GM18867 (cell line): Measurements from ENCODE around the gene CAMTA1.

ENCODE experiments used
- ATAC-seq: cut with Tn5 transposase; IDR thresholded peaks from one replicate; pipeline ENCODE4 v1.9.1; 2021; ENCODE audit warnings: mild to moderate bottlenecking, moderate library complexity; ENCODE audit not compliant: unreplicated experiment

CAMTA1 gene

GRCh38 chr1:7572654-7573152 lies 787.4 kb downstream of the CAMTA1 start:
- no peak for ATAC-seq

GRCh38 chr1:7573481-7573880 lies 788.2 kb downstream of the CAMTA1 start:
- no peak for ATAC-seq

GRCh38 chr1:7574121-7575040 lies 789.1 kb downstream of the CAMTA1 start:
- ATAC-seq: no peak

- ATAC-seq: no peak
These were observed 789.8 kb downstream of the CAMTA1 start for GRCh38 chr1:7575041-7575400.

- no peak for ATAC-seq
These were observed 791.8 kb downstream of the CAMTA1 start for GRCh38 chr1:7576946-7577657.

GRCh38 chr1:7578206-7578605 lies 793.0 kb downstream of the CAMTA1 start:
- no peak for ATAC-seq

GRCh38 chr1:7579016-7579415 lies 793.8 kb downstream of the CAMTA1 start:
- no peak for ATAC-seq

GRCh38 chr1:7579831-7580804 lies 794.9 kb downstream of the CAMTA1 start:
- ATAC-seq: no peak

- no peak for ATAC-seq
These were observed 795.9 kb downstream of the CAMTA1 start for GRCh38 chr1:7580923-7581753.

GRCh38 chr1:7581754-7582459 lies 796.7 kb downstream of the CAMTA1 start:
- ATAC-seq: no peak

GRCh38 chr1:7582460-7582972 lies 797.3 kb downstream of the CAMTA1 start:
- ATAC-seq: no peak

- ATAC-seq: no peak
These were observed 798.2 kb downstream of the CAMTA1 start for GRCh38 chr1:7583291-7584096.

- ATAC-seq: no peak
These were observed 798.9 kb downstream of the CAMTA1 start for GRCh38 chr1:7584157-7584556.

GRCh38 chr1:7584643-7585042 lies 799.4 kb downstream of the CAMTA1 start:
- ATAC-seq: no peak

- no peak for ATAC-seq
These were observed 800.1 kb downstream of the CAMTA1 start for GRCh38 chr1:7585216-7585907.

- ATAC-seq: no peak
These were observed 801.0 kb downstream of the CAMTA1 start for GRCh38 chr1:7586031-7586941.
